ENCODE results near the gene AGBL4. TPM values are rescaled to one million over a fixed set of nuclear protein-coding genes. Genes with fewer than 3 reads are reported as not detected.

The AGBL4 gene
- total RNA-seq, 1 donor from 2014 or later, result 2.1 TPM

- Histone ChIP-seq H3K27me3 (ENCODE audit: low read depth) (no peaks in the 10 kb centered on the region), H3K4me3 (no peak overlapping the region), H3K4me1 (no peaks in the 10 kb centered on the region), H3K36me3 (no peaks in the 10 kb centered on the region), H3K27ac (no peak overlapping the region), H3K9me3 (no peaks in the 10 kb centered on the region)
- ATAC-seq (no peak), DNase-seq (no peak)
- no peak for TF ChIP-seq CTCF (IDR thresholded peaks at IDR 0.05)
- intact Hi-C loops (cut with DNase I), result no loop called here
Observed at GRCh38 chr1:48675251-48675650, 1348.5 kb downstream of the AGBL4 start.

GRCh38 chr1:48674641-48675040 is 1349.1 kb downstream of the AGBL4 start:
- Histone ChIP-seq H3K9me3 (no peaks in the 10 kb centered on the region), H3K4me1 (no peaks in the 10 kb centered on the region), H3K27me3 (ENCODE audit: low read depth) (no peaks in the 10 kb centered on the region), H3K36me3 (no peaks in the 10 kb centered on the region), H3K27ac (no peak overlapping the region), H3K4me3 (no peak overlapping the region)
- DNase-seq (no peak), ATAC-seq (no peak)
- intact Hi-C loops (cut with DNase I), result no loop called here
- no peak for TF ChIP-seq CTCF (IDR thresholded peaks at IDR 0.05)

GRCh38 chr1:48673332-48674105 is 1350.2 kb downstream of the AGBL4 start:
- H3K36me3 ChIP-seq, result no peaks in the 10 kb centered on the region
- no peaks in the 10 kb centered on the region for H3K27me3 ChIP-seq (ENCODE audit: low read depth)
- ATAC-seq, result no peak
- intact Hi-C loops (cut with DNase I), result no loop called here
- TF ChIP-seq CTCF (IDR thresholded peaks at IDR 0.05), result no peak
- H3K4me1 ChIP-seq, result no peaks in the 10 kb centered on the region
- no peak overlapping the region for H3K4me3 ChIP-seq
- no peaks in the 10 kb centered on the region for H3K9me3 ChIP-seq
- H3K27ac ChIP-seq, result no peak overlapping the region
- no peak for DNase-seq

- Histone ChIP-seq H3K27me3 (ENCODE audit: low read depth) (no peaks in the 10 kb centered on the region), H3K4me3 (no peak overlapping the region), H3K36me3 (no peaks in the 10 kb centered on the region), H3K27ac (no peak overlapping the region), H3K4me1 (no peaks in the 10 kb centered on the region), H3K9me3 (no peaks in the 10 kb centered on the region)
- ATAC-seq (no peak), DNase-seq (no peak)
- TF ChIP-seq CTCF (IDR thresholded peaks at IDR 0.05), result no peak
- intact Hi-C loops (cut with DNase I), result no loop called here
Observed at GRCh38 chr1:48671578-48671977, 1352.2 kb downstream of the AGBL4 start.

GRCh38 chr1:48670234-48671020 is 1353.3 kb downstream of the AGBL4 start:
- no peak overlapping the region for H3K27ac ChIP-seq
- no peaks in the 10 kb centered on the region for H3K36me3 ChIP-seq
- no peaks in the 10 kb centered on the region for H3K4me1 ChIP-seq
- no peaks in the 10 kb centered on the region for H3K27me3 ChIP-seq (ENCODE audit: low read depth)
- no peak for ATAC-seq
- DNase-seq, result no peak
- intact Hi-C loops (cut with DNase I), result no loop called here
- no peaks in the 10 kb centered on the region for H3K9me3 ChIP-seq
- TF ChIP-seq CTCF (IDR thresholded peaks at IDR 0.05), result no peak
- no peak overlapping the region for H3K4me3 ChIP-seq
